VCaP (cell line): ENCODE results near the gene NAALADL2.

Experiments used
- H3K27ac ChIP-seq: fragments of 450-650 bp; 2 replicates; pipeline ENCODE4 v1.5.1; 2017
- TF ChIP-seq, protein P1 (sequence below): fragments of 450-650 bp; conservative IDR thresholded peaks from 2 replicates; pipeline ENCODE4 v1.5.1; 2017; ENCODE audit warnings: mild to moderate bottlenecking, moderate library complexity

Gene NAALADL2

DNA sequence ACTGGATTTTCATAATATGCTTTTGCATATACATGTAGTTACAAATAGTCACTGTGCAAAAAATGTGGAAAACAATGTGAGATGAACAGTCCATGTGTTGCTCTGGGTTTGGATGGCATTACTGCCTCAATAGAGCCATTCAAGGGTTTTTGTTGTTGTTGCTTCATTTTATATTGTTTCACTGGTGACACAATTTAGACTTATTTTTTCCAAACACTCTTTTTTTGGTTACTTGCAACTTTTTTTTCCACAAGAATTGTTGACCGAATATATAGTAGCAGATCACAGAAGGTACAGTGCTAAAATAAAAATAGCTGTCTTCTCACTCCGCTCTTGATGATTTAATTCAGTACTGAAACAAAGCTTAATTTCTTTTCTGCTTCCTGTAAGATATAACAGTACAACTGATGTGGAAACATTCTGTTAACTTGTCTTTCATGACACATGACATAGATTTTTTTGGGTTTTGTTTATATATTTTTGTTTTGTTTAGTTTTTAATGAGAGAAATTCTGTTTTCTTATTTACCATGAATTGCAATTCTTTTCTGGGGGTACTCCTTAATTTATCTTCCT is 618.6 kb downstream of the NAALADL2 start:
- no peak overlapping the region for H3K27ac ChIP-seq
- TF ChIP-seq, protein P1, sequence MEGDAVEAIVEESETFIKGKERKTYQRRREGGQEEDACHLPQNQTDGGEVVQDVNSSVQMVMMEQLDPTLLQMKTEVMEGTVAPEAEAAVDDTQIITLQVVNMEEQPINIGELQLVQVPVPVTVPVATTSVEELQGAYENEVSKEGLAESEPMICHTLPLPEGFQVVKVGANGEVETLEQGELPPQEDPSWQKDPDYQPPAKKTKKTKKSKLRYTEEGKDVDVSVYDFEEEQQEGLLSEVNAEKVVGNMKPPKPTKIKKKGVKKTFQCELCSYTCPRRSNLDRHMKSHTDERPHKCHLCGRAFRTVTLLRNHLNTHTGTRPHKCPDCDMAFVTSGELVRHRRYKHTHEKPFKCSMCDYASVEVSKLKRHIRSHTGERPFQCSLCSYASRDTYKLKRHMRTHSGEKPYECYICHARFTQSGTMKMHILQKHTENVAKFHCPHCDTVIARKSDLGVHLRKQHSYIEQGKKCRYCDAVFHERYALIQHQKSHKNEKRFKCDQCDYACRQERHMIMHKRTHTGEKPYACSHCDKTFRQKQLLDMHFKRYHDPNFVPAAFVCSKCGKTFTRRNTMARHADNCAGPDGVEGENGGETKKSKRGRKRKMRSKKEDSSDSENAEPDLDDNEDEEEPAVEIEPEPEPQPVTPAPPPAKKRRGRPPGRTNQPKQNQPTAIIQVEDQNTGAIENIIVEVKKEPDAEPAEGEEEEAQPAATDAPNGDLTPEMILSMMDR, result no peak

GRCh38 chr3:175478301-175478700 is 619.2 kb downstream of the NAALADL2 start:
- TF ChIP-seq, protein P1, result no peak
- H3K27ac ChIP-seq, result no peak overlapping the region; the same call in 1 of the 2 replicates

- H3K27ac ChIP-seq, result peak overlapping the region; percentile 43; the same call in 1 of the 2 replicates
- TF ChIP-seq, protein P1, result no peak
Observed at GRCh38 chr3:175479175-175479574, 620.0 kb downstream of the NAALADL2 start.

DNA sequence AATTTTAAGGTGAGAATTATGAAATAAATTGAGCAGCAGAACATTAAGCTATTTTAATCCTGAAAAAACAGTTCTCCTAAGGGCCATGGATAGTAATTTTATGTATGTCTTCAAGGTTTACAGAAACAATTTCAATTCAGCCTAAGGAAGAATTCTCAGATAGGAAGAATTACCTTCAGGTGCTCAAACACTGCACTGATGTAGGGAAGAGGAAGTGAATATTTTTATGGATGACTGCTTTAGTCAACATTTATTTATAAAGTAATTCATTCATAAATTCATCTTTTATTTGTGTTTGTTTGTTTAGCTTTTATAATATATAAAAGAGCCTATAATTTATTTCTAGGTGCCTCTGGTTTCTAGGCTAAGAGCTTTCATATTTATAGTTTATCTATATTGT is 620.7 kb downstream of the NAALADL2 start:
- TF ChIP-seq, protein P1, result no peak

DNA sequence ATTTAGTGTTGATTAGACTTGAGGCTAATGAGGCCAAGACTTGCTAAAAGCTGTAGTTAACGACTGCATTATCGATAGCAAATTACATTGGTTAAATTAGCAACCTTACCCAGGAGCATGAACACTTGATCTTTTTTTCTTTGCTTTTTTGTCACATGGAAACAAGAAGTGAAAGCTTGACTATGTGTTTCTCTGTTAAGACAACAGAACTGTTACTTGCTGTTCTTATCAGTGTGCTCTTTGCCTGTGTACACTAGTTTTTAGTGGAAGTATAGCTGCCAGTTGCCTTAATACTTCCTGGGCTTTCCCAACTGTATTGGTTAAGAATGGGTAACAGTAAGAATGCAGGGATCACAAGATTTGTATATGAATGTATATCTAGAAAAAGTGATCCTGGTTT is 625.5 kb downstream of the NAALADL2 start:
- H3K27ac ChIP-seq, result peak overlapping the region; percentile 46
- TF ChIP-seq, protein P1, result no peak

More for the DNA sequence above, 620.7 kb downstream of the NAALADL2 start:
- peak overlapping the region; percentile 43; the same call in 1 of the 2 replicates for H3K27ac ChIP-seq

- TF ChIP-seq, protein P1, result no peak
- peak overlapping the region; percentile 46 for H3K27ac ChIP-seq
Observed at GRCh38 chr3:175485436-175485835, 626.3 kb downstream of the NAALADL2 start.

DNA sequence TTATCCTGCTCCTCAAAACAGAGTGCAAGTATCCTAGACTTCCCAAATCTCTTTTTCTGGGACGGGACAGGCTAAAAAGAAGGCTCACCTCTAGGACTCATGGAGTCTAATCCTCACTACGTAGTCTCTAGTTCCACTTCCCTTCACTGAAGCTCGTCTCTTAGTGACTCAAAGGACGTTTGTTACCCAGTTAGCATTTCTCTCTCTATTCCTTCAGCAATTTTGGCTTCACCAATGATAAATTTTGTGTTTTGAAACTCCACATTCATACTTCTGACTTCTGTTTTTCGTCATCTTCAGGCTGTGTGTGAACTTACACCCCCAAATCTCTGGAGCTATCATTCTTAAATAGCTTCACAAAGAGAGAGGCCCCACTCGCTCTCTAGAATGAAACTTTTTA is 627.1 kb downstream of the NAALADL2 start:
- TF ChIP-seq, protein P1, result no peak
- no peak overlapping the region for H3K27ac ChIP-seq
